Retina (tissue), 1 donor: ENCODE results near the gene PLK2.

Experiments
- DNase-seq: peaks from one replicate; pipeline ENCODE4 v3.0.0-alpha.2; 2016

PLK2 gene

DNA sequence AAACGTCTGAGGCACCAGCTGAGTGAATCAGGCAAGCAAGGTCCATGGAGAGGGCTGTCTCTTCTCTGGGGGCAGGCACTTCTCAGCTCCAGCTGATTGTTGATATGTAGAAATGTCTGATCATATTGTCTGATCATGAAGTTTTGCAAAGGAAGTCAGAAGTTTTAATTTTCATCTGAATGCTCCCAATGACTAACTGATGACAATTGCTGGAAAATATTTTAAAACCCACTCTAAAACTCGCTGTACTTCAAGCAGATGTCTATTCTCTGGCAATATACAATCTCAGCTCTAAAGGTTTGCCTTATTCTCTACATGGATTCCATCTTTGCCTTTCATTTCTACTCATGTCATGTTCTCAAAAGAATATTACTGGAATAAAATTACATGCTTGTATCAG lies 12.7 kb downstream of the PLK2 start:
- DNase-seq = no peak

- no peak for DNase-seq
Measured at GRCh38 chr5:58446024-58446423, 13.9 kb downstream of the PLK2 start.

DNA sequence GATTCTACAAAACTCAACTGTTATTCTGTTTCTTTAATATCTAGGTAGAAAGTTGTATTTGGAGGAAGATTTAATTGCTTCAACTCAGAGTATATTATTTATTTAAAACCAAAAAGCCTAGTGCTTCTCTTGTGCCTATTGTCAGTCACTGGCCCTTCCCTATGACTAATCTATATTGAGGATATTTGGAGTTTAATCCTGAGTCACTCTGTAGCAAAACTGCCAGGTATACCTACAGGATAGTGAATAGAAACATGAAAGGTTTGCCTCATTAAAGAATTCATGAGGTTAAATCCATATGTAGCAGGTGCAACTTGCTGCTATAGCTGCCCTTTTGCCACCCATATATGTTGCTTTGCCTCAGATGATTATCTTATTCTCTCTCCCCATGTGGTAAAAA lies 15.1 kb downstream of the PLK2 start:
- DNase-seq = no peak

DNA sequence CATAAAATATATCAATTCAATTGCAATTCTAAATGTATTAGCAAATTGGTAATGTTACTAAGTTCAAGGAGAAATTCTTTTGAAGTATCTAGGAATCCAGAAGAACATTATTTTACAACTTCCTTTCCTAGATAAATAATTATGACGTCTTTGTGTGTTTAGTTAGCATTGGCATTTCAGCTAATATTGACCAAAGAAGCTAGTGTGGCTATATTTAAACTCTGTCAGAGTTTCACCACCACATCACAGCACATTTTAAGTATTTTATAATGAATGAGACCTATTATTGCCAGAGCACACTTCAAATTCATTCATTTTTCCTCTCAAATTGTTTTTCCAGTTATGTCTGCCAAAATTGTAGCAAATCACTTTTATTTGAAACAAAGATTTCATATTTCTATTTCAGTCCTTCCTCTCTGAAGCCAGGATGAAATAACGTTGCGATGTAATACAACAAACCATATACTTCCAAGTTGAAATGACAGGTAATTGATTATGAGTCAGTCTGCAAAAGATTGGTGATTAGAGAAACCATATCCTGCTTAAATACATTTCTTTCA lies 18.9 kb downstream of the PLK2 start:
- DNase-seq = no peak

DNA sequence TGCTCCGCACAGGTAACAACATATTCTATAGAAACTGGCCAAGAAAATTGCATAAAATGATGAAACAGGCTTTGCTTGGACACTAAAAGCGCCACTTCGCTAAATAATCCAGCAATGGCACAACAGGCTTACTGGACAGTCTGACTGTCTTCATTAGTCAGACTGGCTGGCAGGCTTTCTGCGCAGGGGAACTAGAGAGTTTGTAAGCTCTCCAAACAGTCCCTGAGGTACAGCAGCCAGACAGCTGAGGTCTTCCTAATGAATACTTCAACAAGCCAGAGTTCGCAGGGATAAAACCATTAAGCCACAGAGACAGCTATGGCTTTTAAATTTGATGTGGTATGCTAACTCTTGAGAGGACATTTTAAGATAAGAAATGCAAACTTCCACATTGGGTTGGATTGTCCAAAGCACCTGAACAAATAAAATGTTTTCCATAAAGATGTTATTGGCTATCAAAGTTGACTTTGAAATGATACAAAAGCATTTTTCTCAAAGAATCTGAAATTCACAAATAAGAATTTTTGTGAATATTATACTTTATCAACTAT lies 20.7 kb downstream of the PLK2 start:
- DNase-seq = peak; percentile 23

DNA sequence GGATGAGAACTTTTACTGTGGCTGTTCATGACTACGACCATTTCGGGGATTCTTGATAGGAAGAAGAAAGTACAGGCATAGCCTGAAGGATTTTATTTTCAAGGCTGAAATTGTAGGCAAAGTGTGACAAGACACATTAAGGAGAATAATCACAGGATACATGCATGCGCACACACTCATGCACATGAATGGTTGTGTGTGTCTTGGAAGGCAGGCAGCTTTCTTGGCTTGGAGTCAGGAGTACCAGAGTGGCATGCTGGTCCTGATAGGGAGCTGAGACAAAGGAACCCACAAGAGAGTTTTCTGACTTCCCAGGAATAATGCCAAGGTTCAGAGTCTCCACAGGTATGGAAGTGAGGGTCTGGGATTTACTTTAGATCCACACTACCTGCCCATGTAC lies 22.2 kb downstream of the PLK2 start:
- no peak for DNase-seq

GRCh38 chr5:58431832-58432231 lies 28.1 kb downstream of the PLK2 start:
- DNase-seq = no peak

GRCh38 chr5:58412932-58413331 lies 47.0 kb downstream of the PLK2 start:
- no peak for DNase-seq

- no peak for DNase-seq
Measured at GRCh38 chr5:58412081-58412480, 47.8 kb downstream of the PLK2 start.

DNA sequence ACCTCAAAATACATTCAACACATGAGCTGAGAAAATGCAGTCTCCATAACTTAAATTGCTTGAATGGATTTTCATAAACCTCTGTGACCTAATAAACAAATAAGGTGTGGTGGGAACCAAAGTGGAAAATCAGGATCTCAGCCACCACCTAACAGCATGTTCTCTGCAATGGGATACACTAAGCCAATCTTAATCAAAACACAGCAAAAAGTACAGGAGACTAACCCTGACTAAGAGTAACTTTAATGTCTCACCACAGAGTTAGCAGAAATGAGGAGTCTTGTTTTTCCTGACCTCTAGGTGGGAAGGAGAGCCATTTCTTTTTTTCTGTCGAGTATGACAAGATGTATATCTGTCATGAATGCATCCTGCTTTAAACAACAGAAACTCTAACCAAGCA lies 48.5 kb downstream of the PLK2 start:
- DNase-seq = no peak

- no peak for DNase-seq
Measured at GRCh38 chr5:58410441-58410840, 49.4 kb downstream of the PLK2 start.

- DNase-seq = no peak
Measured at GRCh38 chr5:58407042-58407719, 52.7 kb downstream of the PLK2 start.

DNA sequence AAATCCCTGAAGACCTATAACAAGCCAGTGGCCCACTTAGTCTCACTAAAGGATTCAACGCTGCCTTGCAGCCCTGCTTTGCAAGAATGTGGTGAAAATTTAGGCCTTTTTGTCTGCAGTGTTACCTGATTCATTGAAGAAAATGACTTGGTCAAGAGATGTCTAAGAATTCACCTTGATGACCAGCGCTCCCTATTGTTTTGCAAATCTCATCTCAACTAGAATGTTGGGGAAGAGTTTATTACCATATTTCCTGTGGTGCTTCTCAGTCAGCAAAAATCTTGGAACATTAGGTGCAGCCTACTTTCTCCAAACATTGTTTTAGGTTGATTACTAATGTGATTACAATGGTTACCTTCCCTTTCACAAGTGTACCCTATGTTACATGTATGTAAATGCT lies 53.5 kb downstream of the PLK2 start:
- DNase-seq = no peak

DNA sequence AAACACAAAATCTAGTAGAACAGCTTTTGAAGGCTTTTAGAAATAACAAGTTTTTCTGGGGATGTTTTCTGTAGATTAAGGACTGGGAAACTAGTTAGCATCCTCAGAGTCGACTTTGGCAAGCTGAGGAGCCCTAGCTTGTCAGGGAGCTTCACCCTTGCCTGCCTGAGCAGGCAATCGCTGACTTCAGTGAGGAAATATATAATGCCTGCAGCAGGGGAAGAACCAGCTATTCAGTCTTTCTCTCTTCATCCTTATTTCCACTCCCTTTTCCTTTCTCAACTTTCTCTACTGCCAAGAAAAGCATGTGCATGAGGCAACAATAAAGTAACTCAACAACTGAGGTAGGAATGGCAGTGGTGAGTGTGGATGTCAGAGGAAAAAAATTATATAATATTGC lies 54.7 kb downstream of the PLK2 start:
- DNase-seq = no peak

DNA sequence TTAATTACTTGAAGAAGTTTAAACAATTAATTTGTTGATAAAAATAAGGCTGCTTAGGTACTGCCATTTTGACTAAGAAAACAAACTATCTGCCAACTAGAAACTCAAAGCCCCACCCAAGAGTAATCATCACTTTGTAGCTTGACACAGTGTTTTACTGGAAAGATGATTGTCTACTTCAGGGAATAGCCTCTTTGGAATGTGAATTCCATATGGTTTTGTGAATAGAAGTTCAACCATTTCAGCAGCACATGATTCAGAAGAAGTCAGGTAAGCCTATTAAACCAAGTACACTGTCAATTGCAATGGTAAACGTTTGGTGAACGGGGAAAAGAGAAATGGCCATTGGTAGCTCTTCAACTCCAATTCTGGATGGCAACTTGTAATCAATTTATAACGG lies 55.2 kb downstream of the PLK2 start:
- DNase-seq = no peak
